ENCODE results near the gene AKR1B15.
A peak's percentile ranks its signal among the peaks of the same experiment; 100 is the strongest.
"Not testable (repeated sequence)": the region's sequence is repeated elsewhere in the genome, so short reads cannot be mapped to it uniquely, and the experiment has no call there.

The AKR1B15 gene

DNA sequence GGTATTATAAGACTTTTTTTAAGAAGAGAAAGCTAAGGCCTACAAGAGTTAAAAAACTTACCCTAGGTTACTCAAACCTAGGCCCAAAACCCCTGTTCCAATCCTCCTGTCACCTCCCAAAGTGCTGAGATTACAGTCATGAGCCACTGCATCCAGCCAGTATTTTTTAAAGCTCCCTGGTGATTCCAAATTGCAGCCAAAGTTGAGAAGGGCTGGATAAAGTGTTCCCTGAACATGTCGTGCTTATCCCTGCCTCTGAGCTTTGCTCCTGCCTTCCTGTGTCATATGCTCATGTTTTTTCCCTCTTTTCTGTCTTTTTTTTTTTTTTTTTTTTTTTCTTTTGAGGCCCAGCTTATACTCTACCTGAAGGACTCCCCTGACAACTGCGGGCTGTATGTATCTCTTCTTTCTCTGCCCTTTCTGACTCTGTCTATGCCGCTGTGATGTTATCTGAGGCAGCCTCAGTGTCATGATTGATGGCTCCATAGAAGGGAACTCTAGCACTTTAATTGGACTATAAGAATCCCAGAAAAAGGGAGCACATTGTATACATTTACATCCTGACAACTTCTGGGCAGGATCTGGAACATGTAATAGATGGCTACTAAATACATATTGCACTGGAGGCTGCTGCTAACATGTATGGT, 13.5 kb upstream of the AKR1B15 start:
- Histone ChIP-seq H3K4me1 (ENCODE audit: control insufficient read depth, insufficient read depth, low read depth, low read length) (no peaks in the 10 kb centered on the region), H2BK15ac (ENCODE audit: low read depth, poor library complexity, severe bottlenecking) (no peak overlapping the region), H3K27ac (ENCODE audit: low read length, poor library complexity, severe bottlenecking) (no peak overlapping the region), H3K27me3 (ENCODE audit: control insufficient read depth in 1 of 2, insufficient read depth in 1 of 2, low read length in 2 of 2) (peaks cover 2 to 7% of the 10 kb centered on the region in 2 experiments), H3K4me2 (ENCODE audit: low read length, poor library complexity, severe bottlenecking) (no peak overlapping the region), H2BK5ac (ENCODE audit: low read depth, low read length, poor library complexity, severe bottlenecking) (no peak overlapping the region), H2BK12ac (ENCODE audit: low read length in 2 of 2) (no peak overlapping the region), H3K36me3 (ENCODE audit: control insufficient read depth in 1 of 2, insufficient read depth in 2 of 2, low read depth in 1 of 2, low read length in 2 of 2) (no peaks in the 10 kb centered on the region), H2BK120ac (ENCODE audit: low read depth, low read length) (no peak overlapping the region), H2AK5ac (ENCODE audit: low read length, severe bottlenecking) (no peak overlapping the region), H3K79me1 (replicated peaks; ENCODE audit: low read length, poor library complexity, severe bottlenecking) (no peaks in the 10 kb centered on the region), H3K18ac (ENCODE audit: low read depth in 1 of 2, low read length in 2 of 2) (no peak overlapping the region), H4K8ac (ENCODE audit: low read length) (no peak overlapping the region), H4K91ac (ENCODE audit: low read length) (no peak overlapping the region), H3K9ac (ENCODE audit: low read length) (no peak overlapping the region), H3K4me3 (ENCODE audit: insufficient read depth in 1 of 2, low read depth in 1 of 2, low read length in 2 of 2) (no peak overlapping the region), H3K9me3 (ENCODE audit: control insufficient read depth, low read length) (no peaks in the 10 kb centered on the region), H3K4ac (ENCODE audit: low read depth in 1 of 2, low read length in 2 of 2) (no peak overlapping the region), H2AFZ (ENCODE audit: low read depth, low read length) (no peak overlapping the region), H3K23ac (ENCODE audit: low read length in 2 of 2) (no peak overlapping the region), H3K14ac (ENCODE audit: low read length in 2 of 2) (no peak overlapping the region)
- DNase-seq: no peak
- 72% methylated on average over 2 of the region's 3 CpGs for WGBS

GRCh38 chr7:134535919-134536299, 13.0 kb upstream of the AKR1B15 start:
- peak overlapping the region in 1 of 2 experiments; percentile 32 for H3K14ac ChIP-seq (ENCODE audit: low read length in 2 of 2)
- H3K4ac ChIP-seq (ENCODE audit: low read depth in 1 of 2, low read length in 2 of 2): no peak overlapping the region
- H3K27me3 ChIP-seq (ENCODE audit: control insufficient read depth in 1 of 2, insufficient read depth in 1 of 2, low read length in 2 of 2): peaks cover 7 to 10% of the 10 kb centered on the region in 2 experiments
- H2BK120ac ChIP-seq (ENCODE audit: low read depth, low read length): no peak overlapping the region
- H2BK15ac ChIP-seq (ENCODE audit: low read depth, poor library complexity, severe bottlenecking): no peak overlapping the region
- 76% methylated on average over 2 of the region's 3 CpGs for WGBS
- no peak for DNase-seq
- H4K8ac ChIP-seq (ENCODE audit: low read length): no peak overlapping the region
- H2BK5ac ChIP-seq (ENCODE audit: low read depth, low read length, poor library complexity, severe bottlenecking): no peak overlapping the region
- no peak overlapping the region for H4K91ac ChIP-seq (ENCODE audit: low read length)
- H2AK5ac ChIP-seq (ENCODE audit: low read length, severe bottlenecking): no peak overlapping the region
- no peak overlapping the region for H2BK12ac ChIP-seq (ENCODE audit: low read length in 2 of 2)
- H3K79me1 ChIP-seq (replicated peaks; ENCODE audit: low read length, poor library complexity, severe bottlenecking): no peaks in the 10 kb centered on the region
- H3K18ac ChIP-seq (ENCODE audit: low read depth in 1 of 2, low read length in 2 of 2): no peak overlapping the region
- no peak overlapping the region for H3K23ac ChIP-seq (ENCODE audit: low read length in 2 of 2)
- no peak overlapping the region for H3K9ac ChIP-seq (ENCODE audit: low read length)
- H3K27ac ChIP-seq (ENCODE audit: low read length, poor library complexity, severe bottlenecking): no peak overlapping the region
- H3K4me1 ChIP-seq (ENCODE audit: control insufficient read depth, insufficient read depth, low read depth, low read length): no peaks in the 10 kb centered on the region
- no peak overlapping the region for H2AFZ ChIP-seq (ENCODE audit: low read depth, low read length)
- no peaks in the 10 kb centered on the region for H3K9me3 ChIP-seq (ENCODE audit: control insufficient read depth, low read length)
- no peaks in the 10 kb centered on the region for H3K36me3 ChIP-seq (ENCODE audit: control insufficient read depth in 1 of 2, insufficient read depth in 2 of 2, low read depth in 1 of 2, low read length in 2 of 2)
- no peak overlapping the region for H3K4me3 ChIP-seq (ENCODE audit: insufficient read depth in 1 of 2, low read depth in 1 of 2, low read length in 2 of 2)
- no peak overlapping the region for H3K4me2 ChIP-seq (ENCODE audit: low read length, poor library complexity, severe bottlenecking)

DNA sequence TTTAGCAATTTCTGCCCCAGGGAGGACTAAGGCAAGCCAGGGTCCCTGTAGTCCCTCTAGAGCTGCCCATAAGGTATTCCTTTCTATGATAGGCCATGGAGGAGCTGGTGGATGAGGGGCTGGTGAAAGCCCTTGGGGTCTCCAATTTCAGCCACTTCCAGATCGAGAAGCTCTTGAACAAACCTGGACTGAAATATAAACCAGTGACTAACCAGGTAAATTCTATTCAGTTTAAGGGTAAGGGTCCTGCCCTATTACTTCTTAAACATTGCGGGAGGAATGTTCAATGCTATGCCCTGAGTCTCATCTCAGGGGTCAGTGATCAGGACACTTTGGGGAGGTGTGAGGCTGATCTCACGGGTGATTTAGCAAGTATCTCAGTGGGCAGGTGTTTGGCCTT, 12.4 kb upstream of the AKR1B15 start:
- H3K4me3 ChIP-seq (ENCODE audit: insufficient read depth in 1 of 2, low read depth in 1 of 2, low read length in 2 of 2); H2AFZ ChIP-seq (ENCODE audit: low read depth, low read length): not testable (repeated sequence)

GRCh38 chr7:134537273-134537781, 11.6 kb upstream of the AKR1B15 start:
- not testable (repeated sequence) for H4K91ac ChIP-seq (ENCODE audit: low read length); DNase-seq; H3K18ac ChIP-seq (ENCODE audit: low read depth in 1 of 2, low read length in 2 of 2); H3K79me1 ChIP-seq (replicated peaks; ENCODE audit: low read length, poor library complexity, severe bottlenecking); H3K23ac ChIP-seq (ENCODE audit: low read length in 2 of 2); H3K4ac ChIP-seq (ENCODE audit: low read depth in 1 of 2, low read length in 2 of 2); H2AFZ ChIP-seq (ENCODE audit: low read depth, low read length); H3K27ac ChIP-seq (ENCODE audit: low read length, poor library complexity, severe bottlenecking); H2BK120ac ChIP-seq (ENCODE audit: low read depth, low read length); H3K4me3 ChIP-seq (ENCODE audit: insufficient read depth in 1 of 2, low read depth in 1 of 2, low read length in 2 of 2); H3K4me2 ChIP-seq (ENCODE audit: low read length, poor library complexity, severe bottlenecking); H3K36me3 ChIP-seq (ENCODE audit: control insufficient read depth in 1 of 2, insufficient read depth in 2 of 2, low read depth in 1 of 2, low read length in 2 of 2); H2BK5ac ChIP-seq (ENCODE audit: low read depth, low read length, poor library complexity, severe bottlenecking); H2AK5ac ChIP-seq (ENCODE audit: low read length, severe bottlenecking); H3K9me3 ChIP-seq (ENCODE audit: control insufficient read depth, low read length); H4K8ac ChIP-seq (ENCODE audit: low read length); H3K4me1 ChIP-seq (ENCODE audit: control insufficient read depth, insufficient read depth, low read depth, low read length); H2BK15ac ChIP-seq (ENCODE audit: low read depth, poor library complexity, severe bottlenecking); H3K14ac ChIP-seq (ENCODE audit: low read length in 2 of 2); H3K9ac ChIP-seq (ENCODE audit: low read length); H2BK12ac ChIP-seq (ENCODE audit: low read length in 2 of 2)
- H3K27me3 ChIP-seq (ENCODE audit: control insufficient read depth in 1 of 2, insufficient read depth in 1 of 2, low read length in 2 of 2): peaks cover 7 to 14% of the 10 kb centered on the region in 2 experiments
- 87% methylated on average over 2 of the region's 5 CpGs for WGBS

More for the DNA sequence above, 12.4 kb upstream of the AKR1B15 start:
- not testable (repeated sequence) for H3K4ac ChIP-seq (ENCODE audit: low read depth in 1 of 2, low read length in 2 of 2); H2BK120ac ChIP-seq (ENCODE audit: low read depth, low read length); H2BK5ac ChIP-seq (ENCODE audit: low read depth, low read length, poor library complexity, severe bottlenecking); H3K14ac ChIP-seq (ENCODE audit: low read length in 2 of 2); H4K91ac ChIP-seq (ENCODE audit: low read length); H2AK5ac ChIP-seq (ENCODE audit: low read length, severe bottlenecking); H3K27ac ChIP-seq (ENCODE audit: low read length, poor library complexity, severe bottlenecking); H2BK12ac ChIP-seq (ENCODE audit: low read length in 2 of 2); H3K9me3 ChIP-seq (ENCODE audit: control insufficient read depth, low read length); H3K23ac ChIP-seq (ENCODE audit: low read length in 2 of 2); H3K79me1 ChIP-seq (replicated peaks; ENCODE audit: low read length, poor library complexity, severe bottlenecking); H3K9ac ChIP-seq (ENCODE audit: low read length); H3K18ac ChIP-seq (ENCODE audit: low read depth in 1 of 2, low read length in 2 of 2); H3K4me2 ChIP-seq (ENCODE audit: low read length, poor library complexity, severe bottlenecking); H3K4me1 ChIP-seq (ENCODE audit: control insufficient read depth, insufficient read depth, low read depth, low read length); H3K36me3 ChIP-seq (ENCODE audit: control insufficient read depth in 1 of 2, insufficient read depth in 2 of 2, low read depth in 1 of 2, low read length in 2 of 2); H4K8ac ChIP-seq (ENCODE audit: low read length); DNase-seq; H2BK15ac ChIP-seq (ENCODE audit: low read depth, poor library complexity, severe bottlenecking)
- peaks cover 7 to 14% of the 10 kb centered on the region in 2 experiments for H3K27me3 ChIP-seq (ENCODE audit: control insufficient read depth in 1 of 2, insufficient read depth in 1 of 2, low read length in 2 of 2)
- WGBS: 83% methylated on average over 2 of the region's 3 CpGs
